Posterior cingulate gyrus (tissue), 11 donors: ENCODE results near the gene SETD1B.
"Not testable (repeated sequence)": the region's sequence is repeated elsewhere in the genome, so short reads cannot be mapped to it uniquely, and the experiment has no call there.

ENCODE experiments used
- DNase-seq, 10 donors: peaks; one replicate each; pipeline versions ENCODE4 v3.0.0 to v3.0.0-alpha.2; 2020 to 2021; ENCODE audit warnings: mixed read lengths in 3 of 10
- intact Hi-C: fragments of 100-400 bp; cut with DNase I; formaldehyde crosslinking; loops from one replicate; pipeline ENCODE4 v1.15.1; 2023

Gene SETD1B

GRCh38 chr12:121874071-121874470, 70.3 kb downstream of the SETD1B start:
- intact Hi-C loops, result no loop called here
- DNase-seq, result peak in 1 of 10 donors; percentile 13

- DNase-seq, result peak in 1 of 10 donors; percentile 55
- intact Hi-C loops, result no loop called here
Observed at GRCh38 chr12:121875582-121875981, 71.8 kb downstream of the SETD1B start.

GRCh38 chr12:121876080-121876447, 72.3 kb downstream of the SETD1B start:
- DNase-seq, result peak in 1 of 10 donors; percentile 30
- intact Hi-C loops, result not testable (repeated sequence)
